HK-2 (cell line): ENCODE measurements around the gene ADGRG7.

Source experiments
- DNase-seq: peaks from one replicate; pipeline ENCODE4 v3.0.0-alpha.2; 2018; ENCODE audit not compliant: unreplicated experiment

Gene ADGRG7

GRCh38 chr3:100698736-100699135 is 89.3 kb downstream of the ADGRG7 start:
- no peak for DNase-seq

GRCh38 chr3:100700708-100701107 is 91.3 kb downstream of the ADGRG7 start:
- DNase-seq: no peak

GRCh38 chr3:100702082-100702979 is 92.9 kb downstream of the ADGRG7 start:
- no peak for DNase-seq

GRCh38 chr3:100702980-100703345 is 93.6 kb downstream of the ADGRG7 start:
- DNase-seq: no peak

GRCh38 chr3:100703865-100704264 is 94.5 kb downstream of the ADGRG7 start:
- no peak for DNase-seq

GRCh38 chr3:100706365-100706764 is 97.0 kb downstream of the ADGRG7 start:
- DNase-seq: no peak

- DNase-seq: no peak
Observed at GRCh38 chr3:100708644-100708988, 99.2 kb downstream of the ADGRG7 start.

GRCh38 chr3:100708989-100709841 is 99.8 kb downstream of the ADGRG7 start, which contains the start of gene TFG:
TFG (plus strand) TSS chr3:100709494; CDS start chr3:100713686, 4,192 bp downstream.
- peak; percentile 99 for DNase-seq

GRCh38 chr3:100709842-100710260 is 100.5 kb downstream of the ADGRG7 start:
- peak; percentile 28 for DNase-seq

- DNase-seq: peak; percentile 59
Observed at GRCh38 chr3:100710261-100710968, 101.0 kb downstream of the ADGRG7 start.

- DNase-seq: no peak
Observed at GRCh38 chr3:100715176-100715575, 105.8 kb downstream of the ADGRG7 start.

- DNase-seq: no peak
Observed at GRCh38 chr3:100717063-100717462, 107.7 kb downstream of the ADGRG7 start.

- DNase-seq: no peak
Observed at GRCh38 chr3:100717637-100718487, 108.5 kb downstream of the ADGRG7 start.

GRCh38 chr3:100719136-100719535 is 109.7 kb downstream of the ADGRG7 start:
- DNase-seq: no peak

GRCh38 chr3:100720426-100720825 is 111.0 kb downstream of the ADGRG7 start:
- no peak for DNase-seq

- DNase-seq: no peak
Observed at GRCh38 chr3:100725935-100726513, 116.6 kb downstream of the ADGRG7 start.

GRCh38 chr3:100726706-100727105 is 117.3 kb downstream of the ADGRG7 start:
- no peak for DNase-seq

- DNase-seq: no peak
Observed at GRCh38 chr3:100730524-100730923, 121.1 kb downstream of the ADGRG7 start.

- DNase-seq: no peak
Observed at GRCh38 chr3:100732435-100732834, 123.0 kb downstream of the ADGRG7 start.

- no peak for DNase-seq
Observed at GRCh38 chr3:100737334-100737733, 127.9 kb downstream of the ADGRG7 start.

- DNase-seq: no peak
Observed at GRCh38 chr3:100740207-100740606, 130.8 kb downstream of the ADGRG7 start.
